SK-N-SH treated with all-trans-retinoic acid at 6 μM for 48 hours (cell line): ENCODE measurements around the gene DHCR7.

Experiments
- ARNTL ChIP-seq: fragments of 450-650 bp; formaldehyde crosslinking; IDR thresholded peaks from 2 replicates; pipeline ENCODE4 v1.5.0; 2020; ENCODE audit warnings: low read depth, mild to moderate bottlenecking, moderate library complexity, borderline replicate concordance
- CREB5 ChIP-seq: fragments of 250-450 bp; sonication (Bioruptor Pico); IDR thresholded peaks from 2 replicates; pipeline ENCODE4 v1.5.1; 2020; ENCODE audit warnings: low read depth, mild to moderate bottlenecking, moderate library complexity
- CSDC2 ChIP-seq: fragments of 250-450 bp; sonication (Bioruptor Pico); IDR thresholded peaks from 2 replicates; pipeline ENCODE4 v1.5.0; 2020; ENCODE audit warnings: mild to moderate bottlenecking, moderate library complexity
- PATZ1 ChIP-seq: fragments of 250-450 bp; sonication (Bioruptor Pico); IDR thresholded peaks from 2 replicates; pipeline ENCODE4 v1.8.0; 2020; ENCODE audit warnings: mild to moderate bottlenecking, moderate library complexity, borderline replicate concordance
- RARB ChIP-seq: fragments of 250-450 bp; sonication (Bioruptor Pico); IDR thresholded peaks from 2 replicates; pipeline ENCODE4 v1.8.0; 2021; ENCODE audit warnings: mild to moderate bottlenecking, moderate library complexity
- ZNF70 ChIP-seq: fragments of 450-650 bp; formaldehyde crosslinking; IDR thresholded peaks from 2 replicates; pipeline ENCODE4 v1.5.0; 2020; ENCODE audit warnings: mild to moderate bottlenecking, moderate library complexity

GRCh38 chr11:71399341-71399740 is 48.9 kb downstream of the DHCR7 start:
- no peak for TF ChIP-seq CREB5 (CRISPR knock-in tag)
- no peak for TF ChIP-seq ARNTL
- TF ChIP-seq RARB (CRISPR knock-in tag) = no peak
- TF ChIP-seq CSDC2 (CRISPR knock-in tag) = no peak
- no peak for TF ChIP-seq PATZ1 (CRISPR knock-in tag)
- no peak for TF ChIP-seq ZNF70 (CRISPR knock-in tag)
